GM13977 (cell line): Measurements from ENCODE around the gene TRIP6.

ENCODE experiments used
- DNase-seq: peaks from one replicate; pipeline ENCODE4 v3.0.0; 2012; ENCODE audit warnings: low spot score
- CTCF ChIP-seq: IDR thresholded peaks from 2 replicates; pipeline ENCODE4 v1.5.1; 2012; ENCODE audit warnings: mild to moderate bottlenecking, control low read depth; ENCODE audit not compliant: insufficient read depth; ENCODE audit errors: extremely low read depth, missing control alignments
- in situ Hi-C: fragments of 300-500 bp; cut with MboI; formaldehyde crosslinking; loops from one replicate; pipeline ENCODE4 v1.12.0; 2022; ENCODE audit warnings: low sequenced_read_pairs, low pct_unique_long_range_greater_than_20kb, mixed read lengths, inconsistent platforms; ENCODE audit not compliant: unreplicated experiment

TRIP6 gene

GRCh38 chr7:100874300-100874576 is 7.1 kb downstream of the TRIP6 start:
- in situ Hi-C loops, result no loop called here
- DNase-seq, result no peak
- no peak for TF ChIP-seq CTCF

GRCh38 chr7:100874577-100875355 is 7.6 kb downstream of the TRIP6 start, which contains the start of gene SRRT:
TSS of gene SRRT (plus strand) at chr7:100875103. CDS start at chr7:100875591, 488 bp downstream.
- DNase-seq, result peak; percentile 99
- in situ Hi-C loops, result no loop called here
- no peak for TF ChIP-seq CTCF

GRCh38 chr7:100875356-100875751 is 8.2 kb downstream of the TRIP6 start:
- in situ Hi-C loops, result no loop called here
- DNase-seq, result peak; percentile 64
- no peak for TF ChIP-seq CTCF

- no peak for TF ChIP-seq CTCF
- in situ Hi-C loops, result no loop called here
- DNase-seq, result no peak
These were observed 10.8 kb downstream of the TRIP6 start for GRCh38 chr7:100878013-100878412.

GRCh38 chr7:100878685-100879084 is 11.5 kb downstream of the TRIP6 start:
- TF ChIP-seq CTCF, result no peak
- in situ Hi-C loops, result no loop called here
- DNase-seq, result no peak

- in situ Hi-C loops, result no loop called here
- no peak for TF ChIP-seq CTCF
- DNase-seq, result no peak
These were observed 12.6 kb downstream of the TRIP6 start for GRCh38 chr7:100879685-100880261.
